OCI-LY7 (cell line): ENCODE data around the gene UFD1.

Source experiments
- CTCF ChIP-seq: fragments of 200-600 bp; sonication (generic); conservative IDR thresholded peaks from 2 replicates; pipeline ENCODE4 v1.5.1; 2014; ENCODE audit warnings: mild to moderate bottlenecking, antibody characterized with exemption, low read length, moderate library complexity, mixed read lengths
- EZH2phosphoT487 ChIP-seq: fragments of 200-600 bp; sonication (generic); IDR thresholded peaks from 2 replicates; pipeline ENCODE4 v1.6.1; 2018; ENCODE audit warnings: low read depth, borderline replicate concordance, mild to moderate bottlenecking, mixed run types, antibody characterized with exemption, low read length, moderate library complexity, mixed read lengths

GRCh38 chr22:19448076-19448607 is 30.9 kb downstream of the UFD1 start:
- TF ChIP-seq CTCF, result no peak
- TF ChIP-seq EZH2phosphoT487, result no peak
